B cell (primary cell): ENCODE measurements around the gene FAM114A1. TPM values are rescaled to one million over a fixed set of nuclear protein-coding genes. Genes with fewer than 3 reads are reported as not detected.

Experiments used
- ATAC-seq: fragments of 200-7000 bp; cut with Tn5 transposase; one replicate; pipeline ENCODE4 v1.10.0; 2021; ENCODE audit warnings: low read depth, mild to moderate bottlenecking, moderate number of reproducible peaks, moderate library complexity
- CTCF ChIA-PET: fragments of 350-600 bp; sonication (Branson Sonifier 250); formaldehyde crosslinking; loops from one replicate; lab custom pipeline; 2021; ENCODE audit warnings: antibody characterized with exemption, inconsistent platforms; lab: Charles Lee
- POLR2A ChIA-PET: fragments of 350-600 bp; sonication (Branson Sonifier 250); formaldehyde crosslinking; loops from one replicate; lab custom pipeline; 2021; ENCODE audit warnings: antibody characterized with exemption; lab: Charles Lee
- DNase-seq: peaks from one replicate; pipeline ENCODE4 v3.0.0; 2013
- H2AFZ ChIP-seq: 2 replicates; pipeline ENCODE4 v1.6.1; 2012; ENCODE audit warnings: mild to moderate bottlenecking, low read depth, low read length; ENCODE audit not compliant: insufficient read depth, poor library complexity, severe bottlenecking
- H3K27ac ChIP-seq, 2 donors: 1 replicate in 1 of 2; 2 replicates in 1 of 2; pipeline ENCODE4 v1.5.1; 2012 to 2013; ENCODE audit warnings: low read length in 2 of 2, mild to moderate bottlenecking in 2 of 2, moderate library complexity in 1 of 2
- H3K27me3 ChIP-seq, 4 experiments: fragments of 200-600 bp in 1 of 4; sonication (generic) in 1 of 4; replicated peaks in 1 of 4; 1 replicate in 2 of 4; 2 replicates in 2 of 4; pipeline versions ENCODE4 v1.6.1 to v1.7.0; 2013 to 2016; ENCODE audit warnings: low read length in 3 of 4, mild to moderate bottlenecking in 2 of 4, mixed read lengths in 1 of 4, moderate library complexity in 1 of 4; ENCODE audit not compliant: insufficient read depth in 4 of 4, control insufficient read depth in 3 of 4; ENCODE audit errors: control extremely low read depth in 1 of 4
- H3K36me3 ChIP-seq, 2 experiments: replicated peaks in 1 of 2; 1 replicate in 1 of 2; 2 replicates in 1 of 2; pipeline versions ENCODE4 v1.6.1 to v1.7.1; 2013; ENCODE audit warnings: low read length in 1 of 2; ENCODE audit not compliant: insufficient read depth in 2 of 2, control insufficient read depth in 1 of 2; ENCODE audit errors: control extremely low read depth in 1 of 2, extremely low read depth in 1 of 2
- H3K4me1 ChIP-seq, 2 donors: fragments of 200-600 bp in 1 of 2; sonication (generic) in 1 of 2; 1 replicate in 1 of 2; 2 replicates in 1 of 2; pipeline versions ENCODE4 v1.5.1 to v1.6.1; 2013 to 2017; ENCODE audit warnings: low read length in 2 of 2; ENCODE audit not compliant: control insufficient read depth in 2 of 2, insufficient read depth in 2 of 2
- H3K4me2 ChIP-seq: replicated peaks from 2 replicates; pipeline ENCODE3; 2012; ENCODE audit warnings: mild to moderate bottlenecking, low read depth, low read length; ENCODE audit not compliant: poor library complexity, severe bottlenecking
- H3K4me3 ChIP-seq, 5 experiments: fragments of 200-600 bp in 1 of 5; sonication (generic) in 1 of 5; 1 replicate in 3 of 5; 2 replicates in 2 of 5; pipeline versions ENCODE4 v1.5.1 to v1.7.0; 2011 to 2016; ENCODE audit warnings: low read length in 4 of 5, mild to moderate bottlenecking in 4 of 5, low read depth in 2 of 5, control low read depth in 1 of 5, moderate library complexity in 1 of 5; ENCODE audit not compliant: insufficient read depth in 1 of 5; ENCODE audit errors: control extremely low read depth in 1 of 5, extremely low read depth in 1 of 5
- H3K79me2 ChIP-seq: fragments of 200-600 bp; sonication (generic); one replicate; pipeline ENCODE4 v1.6.0; 2016; ENCODE audit warnings: low read length; ENCODE audit not compliant: control insufficient read depth, insufficient read depth
- H3K9ac ChIP-seq: fragments of 200-600 bp; sonication (generic); 2 replicates; pipeline ENCODE4 v1.6.1; 2017; ENCODE audit warnings: mild to moderate bottlenecking, low read length, moderate library complexity
- H3K9me3 ChIP-seq, 3 donors: one replicate each; pipeline versions ENCODE4 v1.6.1 to v1.7.1; 2013; ENCODE audit warnings: low read length in 2 of 3; ENCODE audit not compliant: control insufficient read depth in 2 of 3, insufficient read depth in 1 of 3; ENCODE audit errors: control extremely low read depth in 1 of 3
- H4K20me1 ChIP-seq: 2 replicates; pipeline ENCODE4 v1.6.0; 2012; ENCODE audit warnings: mild to moderate bottlenecking, low read length; ENCODE audit not compliant: insufficient read depth, control insufficient read depth, poor library complexity, severe bottlenecking
- H3K27ac Mint-ChIP-seq: one replicate; pipeline ENCODE4 v1.8.0; 2021; ENCODE audit warnings: mixed read lengths
- H3K27me3 Mint-ChIP-seq: one replicate; pipeline ENCODE4 v1.8.0; 2021; ENCODE audit warnings: mixed read lengths
- H3K4me1 Mint-ChIP-seq: one replicate; pipeline ENCODE4 v1.8.0; 2021; ENCODE audit warnings: mixed read lengths
- H3K4me3 Mint-ChIP-seq: one replicate; pipeline ENCODE4 v1.8.0; 2021; ENCODE audit warnings: mixed read lengths
- H3K9me3 Mint-ChIP-seq: one replicate; pipeline ENCODE4 v1.8.0; 2022; ENCODE audit warnings: mixed read lengths; ENCODE audit not compliant: insufficient read depth
- EZH2 ChIP-seq: IDR thresholded peaks from 2 replicates; pipeline ENCODE4 v1.6.1; 2012; ENCODE audit warnings: borderline replicate concordance, low read depth, mild to moderate bottlenecking, moderate library complexity, low read length; ENCODE audit not compliant: insufficient read depth, poor library complexity, severe bottlenecking
- WGBS: methylation state at CpG from one replicate; pipeline ENCODE4 v1.1.5; 2013; ENCODE audit warnings: missing lambda C conversion rate; ENCODE audit not compliant: insufficient coverage; 5-methylcytosine and 5-hydroxymethylcytosine counted together
- intact Hi-C: fragments of 100-400 bp; cut with micrococcal nuclease; formaldehyde crosslinking; loops from one replicate; pipeline ENCODE4 v1.10.0; 2022
- polyA plus RNA-seq: library from polyadenylated mRNA; depleted of rRNA; stranded (reverse); fragments of >200 nt; gene quantifications from 2 replicates; pipeline ENCODE4 v1.2.3, GENCODE V29; 2012
- small RNA-seq: library from RNA; depleted of rRNA; stranded (forward); fragments of <200 nt; gene quantifications from one replicate; pipeline ENCODE3, GENCODE V24; 2012; ENCODE audit warnings: low replicate concordance, low read depth; ENCODE audit not compliant: insufficient read length
- total RNA-seq, 2 donors: library from RNA; stranded (reverse); fragments of 120-200 nt in 1 of 2; gene quantifications; 1 replicate in 1 of 2; 2 replicates in 1 of 2; pipeline versions ENCODE4 v1.2.3 to v1.2.4, GENCODE V29; 2013 to 2022

The FAM114A1 gene
- total and polyA plus RNA-seq, 2 donors (not counting 1 experiment from before 2014, with no cell fraction given): 0.30 to 2.9 TPM

DNA sequence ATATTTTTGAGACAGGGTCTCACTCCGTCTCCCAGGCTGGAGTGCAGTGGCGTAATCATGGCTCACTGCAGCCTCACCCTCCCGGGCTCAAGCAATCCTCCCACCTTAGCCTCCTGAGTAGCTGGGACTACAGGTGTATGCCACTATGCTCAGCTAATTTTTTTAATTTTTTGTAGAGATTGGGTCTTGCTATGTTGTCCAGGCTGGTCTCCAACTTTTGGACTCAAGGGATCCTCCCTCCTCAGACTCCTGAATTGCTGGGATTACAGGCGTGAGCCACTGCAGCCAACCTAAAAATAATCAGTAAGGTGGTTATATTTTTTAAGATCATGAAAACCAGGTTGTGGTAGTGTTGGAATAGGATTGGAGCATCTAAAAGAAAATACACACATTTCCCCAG lies 126.5 kb downstream of the FAM114A1 start:
- CTCF ChIA-PET: interaction anchor here (0.7 to 1.5 kb wide), 4 partner anchors 50 to 133 kb away, joined by 3 to 6 read pairs (median 4); no protein-coding TSS in a partner anchor
- intact Hi-C loops: no loop called here
- DNase-seq (no peak), ATAC-seq (no peak)
- POLR2A ChIA-PET: no interaction called here
- no peak overlapping the region for H3K4me3 Mint-ChIP-seq
- no peak overlapping the region for H3K27ac Mint-ChIP-seq
- peaks cover 16% of the 10 kb centered on the region for H3K4me1 Mint-ChIP-seq
- 96% methylated on average over 3 of the region's 4 CpGs for WGBS
- H3K27me3 Mint-ChIP-seq: no peaks in the 10 kb centered on the region
- no peaks in the 10 kb centered on the region for H3K9me3 Mint-ChIP-seq
- Histone ChIP-seq H3K79me2 (peaks cover 38% of the 10 kb centered on the region), H3K4me1 (no peaks in the 10 kb centered on the region), H3K27me3 (no peaks in the 10 kb centered on the region), H4K20me1 (no peaks in the 10 kb centered on the region), H2AFZ (no peak overlapping the region), H3K9ac (no peak overlapping the region), H3K9me3 (no peaks in the 10 kb centered on the region), H3K27ac (no peak overlapping the region), H3K36me3 (peaks cover 12 to 73% of the 10 kb centered on the region in 2 experiments), H3K4me3 (no peak overlapping the region), H3K4me2 (no peak overlapping the region)
- no peak for TF ChIP-seq EZH2

Small RNA genes within 50 kb of the gene (small RNA-seq; reads per million reads assigned to genes)
- gene MIR574: not detected

Other genes with a start within 250 kb of the FAM114A1 start
- gene KLF3, start 203.6 kb upstream of the FAM114A1 start, total RNA-seq: 51.9 and 52.8 TPM in 2 replicates
- 32.9 and 42.4 TPM in 2 replicates for gene KLF3, start 203.6 kb upstream of the FAM114A1 start, polyA plus RNA-seq
- 51.5 and 53.4 TPM in 2 replicates for gene TLR10, start 84.8 kb upstream of the FAM114A1 start, total RNA-seq
- gene TLR10, start 84.8 kb upstream of the FAM114A1 start, polyA plus RNA-seq: 24.9 and 48.0 TPM in 2 replicates
- 50.8 and 54.1 TPM in 2 replicates for gene TLR1, start 63.0 kb upstream of the FAM114A1 start, total RNA-seq
- gene TLR1, start 63.0 kb upstream of the FAM114A1 start, polyA plus RNA-seq: 23.4 and 30.6 TPM in 2 replicates
- 54.4 and 60.6 TPM in 2 replicates for gene TLR6, start 11.0 kb upstream of the FAM114A1 start, total RNA-seq
- 9.3 and 10.0 TPM in 2 replicates for gene TLR6, start 11.0 kb upstream of the FAM114A1 start, polyA plus RNA-seq
- 59.9 and 61.4 TPM in 2 replicates for gene TMEM156, start 164.6 kb downstream of the FAM114A1 start, total RNA-seq
- 58.4 and 78.9 TPM in 2 replicates for gene TMEM156, start 164.6 kb downstream of the FAM114A1 start, polyA plus RNA-seq
- 90.0 and 95.5 TPM in 2 replicates for gene KLHL5, start 194.4 kb downstream of the FAM114A1 start, total RNA-seq
- 22.6 and 33.3 TPM in 2 replicates for gene KLHL5, start 194.4 kb downstream of the FAM114A1 start, polyA plus RNA-seq